GM19351 (cell line): Measurements from ENCODE around the gene TKTL1.
"Not testable (repeated sequence)": the region's sequence is repeated elsewhere in the genome, so short reads cannot be mapped to it uniquely, and the experiment has no call there.

ENCODE experiments used
- ATAC-seq: cut with Tn5 transposase; IDR thresholded peaks from one replicate; pipeline ENCODE4 v1.9.1; 2021; ENCODE audit warnings: mild to moderate bottlenecking, moderate library complexity; ENCODE audit not compliant: unreplicated experiment

Gene TKTL1

DNA sequence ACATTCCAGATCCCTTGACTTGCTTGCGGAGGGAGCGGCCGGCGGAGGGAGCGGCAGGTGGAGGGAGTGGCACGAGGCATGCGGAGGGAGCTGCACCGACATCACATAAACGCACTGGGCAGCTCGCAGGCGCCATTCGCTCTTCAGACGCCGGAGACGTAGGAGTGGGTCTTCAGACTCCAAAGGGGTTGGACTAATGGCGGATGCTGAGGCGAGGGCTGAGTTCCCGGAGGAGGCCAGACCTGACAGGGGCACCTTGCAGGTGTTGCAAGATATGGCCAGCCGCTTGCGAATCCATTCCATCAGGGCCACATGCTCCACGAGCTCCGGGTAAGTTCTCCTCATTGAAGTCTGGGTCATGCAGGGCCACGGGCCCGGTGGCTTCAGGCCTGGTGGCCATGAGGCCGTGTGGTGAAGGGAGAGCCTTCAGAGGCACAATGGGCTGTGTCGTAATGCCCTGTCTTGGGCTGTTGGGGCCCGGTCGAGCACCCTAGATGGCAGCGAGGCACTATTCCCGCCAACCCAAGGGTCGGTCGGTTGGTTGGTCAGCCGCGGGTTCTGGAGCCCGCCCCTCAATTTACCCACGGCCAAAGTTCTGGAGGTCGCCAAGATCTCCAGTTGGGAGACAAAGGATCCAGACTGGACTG lies at the start of gene TKTL1:
TSS of gene TKTL1 (plus strand) at position 132 of the 647 bp plus-strand sequence. CDS start at position 197, 65 bp downstream.
- ATAC-seq: no peak

DNA sequence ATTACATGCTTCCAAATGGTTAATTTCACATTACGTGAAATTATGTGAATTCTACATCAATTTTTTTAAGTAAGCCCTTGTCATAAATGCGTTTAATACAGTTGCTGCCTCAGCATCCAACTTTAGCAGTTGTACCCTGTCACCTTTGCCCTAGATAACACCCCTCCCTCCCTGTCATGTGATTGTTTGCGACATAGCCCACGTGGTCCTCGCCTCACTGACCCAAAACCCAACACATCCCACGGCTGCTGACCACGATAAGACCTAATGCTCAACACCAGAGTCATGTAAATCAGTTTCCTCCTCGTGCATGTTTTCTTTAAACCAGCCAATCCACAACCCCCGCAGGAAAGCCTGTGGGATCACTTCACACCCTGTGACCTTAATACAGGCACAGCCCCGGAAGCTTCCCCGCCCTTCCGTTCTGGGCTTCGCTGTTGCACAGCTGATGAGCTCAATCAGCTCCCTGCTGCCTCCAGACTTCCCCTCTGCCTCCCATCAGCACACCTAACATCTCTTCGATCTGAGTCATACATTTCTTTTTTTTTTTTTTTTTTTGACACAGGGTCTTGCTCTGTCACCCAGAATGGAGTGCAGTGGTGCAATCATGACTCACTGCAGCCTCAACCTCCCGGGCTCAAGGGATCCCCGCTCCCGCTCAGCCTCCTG lies 48.1 kb upstream of the TKTL1 start:
- ATAC-seq: not testable (repeated sequence)

GRCh38 chrX:154248076-154248475 lies 47.5 kb upstream of the TKTL1 start:
- ATAC-seq: not testable (repeated sequence)

- ATAC-seq: not testable (repeated sequence)
Observed at GRCh38 chrX:154257282-154257681, 38.3 kb upstream of the TKTL1 start, which contains the start of gene OPN1MW3. Gene OPN1MW3, plus strand, starts transcription at chrX:154257582. Its CDS starts 38 bp downstream, at chrX:154257620.

- ATAC-seq: not testable (repeated sequence)
Observed at GRCh38 chrX:154258711-154259110, 36.9 kb upstream of the TKTL1 start.

DNA sequence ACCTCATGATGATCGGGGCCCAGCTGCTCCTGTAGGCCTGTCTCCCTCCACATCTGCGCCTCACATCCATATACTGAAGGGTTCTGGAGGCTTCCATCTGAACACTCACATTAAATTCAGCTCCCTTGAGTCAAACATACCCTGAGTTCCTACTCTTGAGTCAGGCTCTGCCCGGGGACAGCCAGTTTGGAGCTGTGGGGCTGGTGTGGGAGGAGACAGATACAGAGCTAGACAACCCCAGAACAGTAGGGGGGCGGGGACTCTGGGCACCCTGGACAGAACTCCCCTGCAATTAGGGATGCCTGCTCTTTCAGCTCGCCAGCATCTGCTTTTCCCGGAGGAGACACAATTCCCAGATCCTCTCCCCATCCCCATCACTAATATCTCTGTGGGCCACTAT lies 32.5 kb upstream of the TKTL1 start:
- ATAC-seq: not testable (repeated sequence)

- not testable (repeated sequence) for ATAC-seq
Observed at GRCh38 chrX:154269245-154269644, 26.4 kb upstream of the TKTL1 start.

DNA sequence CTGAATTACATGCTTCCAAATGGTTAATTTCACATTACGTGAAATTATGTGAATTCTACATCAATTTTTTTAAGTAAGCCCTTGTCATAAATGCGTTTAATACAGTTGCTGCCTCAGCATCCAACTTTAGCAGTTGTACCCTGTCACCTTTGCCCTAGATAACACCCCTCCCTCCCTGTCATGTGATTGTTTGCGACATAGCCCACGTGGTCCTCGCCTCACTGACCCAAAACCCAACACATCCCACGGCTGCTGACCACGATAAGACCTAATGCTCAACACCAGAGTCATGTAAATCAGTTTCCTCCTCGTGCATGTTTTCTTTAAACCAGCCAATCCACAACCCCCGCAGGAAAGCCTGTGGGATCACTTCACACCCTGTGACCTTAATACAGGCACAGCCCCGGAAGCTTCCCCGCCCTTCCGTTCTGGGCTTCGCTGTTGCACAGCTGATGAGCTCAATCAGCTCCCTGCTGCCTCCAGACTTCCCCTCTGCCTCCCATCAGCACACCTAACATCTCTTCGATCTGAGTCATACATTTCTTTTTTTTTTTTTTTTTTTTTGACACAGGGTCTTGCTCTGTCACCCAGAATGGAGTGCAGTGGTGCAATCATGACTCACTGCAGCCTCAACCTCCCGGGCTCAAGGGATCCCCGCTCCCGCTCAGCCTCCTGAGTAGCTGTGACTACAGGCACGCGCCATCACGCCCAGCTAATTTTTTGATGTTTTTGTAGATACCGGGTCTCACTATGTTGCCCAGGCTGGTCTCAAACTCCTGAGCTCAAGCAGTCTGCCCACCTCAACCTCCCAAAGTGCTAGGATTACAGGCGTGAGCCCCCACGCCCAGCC lies 10.9 kb upstream of the TKTL1 start:
- not testable (repeated sequence) for ATAC-seq

DNA sequence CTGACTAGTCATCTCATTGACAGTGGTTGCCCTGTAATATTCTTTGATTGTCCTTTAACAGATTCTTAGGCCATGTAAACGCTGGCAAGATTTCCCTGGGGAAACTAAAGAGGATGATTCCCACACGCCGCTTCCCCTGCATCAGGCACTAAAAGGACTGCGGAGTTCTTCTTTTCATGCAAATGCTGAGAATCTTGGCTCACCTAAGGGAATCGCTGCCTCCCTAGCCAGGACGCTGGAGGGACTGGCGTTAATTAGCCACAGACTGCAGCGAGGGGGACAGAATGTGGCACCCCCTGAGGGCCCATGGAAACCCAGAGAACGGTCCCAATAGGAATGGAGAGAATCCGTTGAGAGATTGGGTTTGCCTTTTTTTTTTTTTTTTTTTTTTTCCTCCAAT lies 9.2 kb upstream of the TKTL1 start:
- ATAC-seq: not testable (repeated sequence)

DNA sequence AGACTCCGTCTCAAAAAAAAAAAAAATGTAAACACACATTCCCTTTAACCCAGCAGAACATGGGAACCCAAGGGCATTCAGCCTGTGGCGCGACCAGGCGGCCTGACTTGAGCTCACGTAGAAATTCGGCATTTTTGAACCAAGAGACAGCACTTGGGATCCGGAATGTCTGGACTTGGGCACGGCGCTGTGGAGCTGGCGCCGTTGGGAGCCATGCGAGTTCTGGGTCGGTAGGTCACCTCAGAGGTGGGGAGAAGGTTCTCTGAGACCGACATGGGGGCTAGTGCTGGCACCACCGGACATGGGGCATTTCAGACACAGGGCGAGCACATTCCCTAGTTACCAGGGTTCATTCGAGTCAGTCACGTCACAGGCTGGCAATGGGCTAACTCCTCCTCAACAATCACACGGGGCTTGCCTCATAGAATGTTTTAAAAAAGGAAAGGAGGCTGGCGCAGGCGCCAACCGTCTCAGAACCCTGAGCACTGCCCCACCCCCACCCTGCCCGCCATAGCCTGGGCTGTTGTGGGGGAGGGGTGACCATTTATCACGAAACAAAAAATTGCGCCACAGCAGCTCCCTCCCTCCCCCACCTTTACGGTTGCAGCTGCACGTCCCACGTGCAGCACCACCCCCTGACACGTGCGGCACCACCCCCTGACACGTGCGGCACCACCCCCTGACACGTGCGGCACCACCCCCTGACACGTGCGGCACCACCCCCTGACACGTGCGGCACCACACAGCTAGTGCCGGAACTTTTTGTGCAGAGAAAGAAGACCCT lies 612 bp upstream of the TKTL1 start, which contains the start of gene TEX28:
TSS of gene TEX28 (minus strand) at position 334 of the 784 bp plus-strand sequence. CDS start 3,007 bp downstream, outside the sequence.
- ATAC-seq: no peak

DNA sequence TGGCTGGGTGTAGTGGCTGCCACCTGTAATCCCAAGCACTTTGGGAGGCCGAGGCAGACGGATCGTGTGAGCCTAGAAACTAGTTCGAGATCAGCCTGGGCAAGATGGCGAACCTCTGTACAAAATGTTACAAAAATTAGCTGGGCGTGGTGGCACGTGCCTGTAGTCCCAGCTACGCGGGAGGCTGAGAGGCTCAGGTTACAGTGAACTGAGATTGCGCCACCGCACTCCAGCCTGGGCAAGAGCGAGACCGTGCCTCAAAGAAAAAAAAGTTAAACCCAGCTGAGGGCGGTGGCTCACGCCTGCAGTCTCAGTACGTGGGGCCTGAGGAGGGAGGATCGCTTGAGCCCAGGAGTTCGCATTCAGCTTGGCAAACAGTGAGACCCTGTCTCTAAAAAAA lies 1.1 kb downstream of the TKTL1 start:
- no peak for ATAC-seq

- ATAC-seq: peak; percentile 54
Observed at GRCh38 chrX:154298312-154298711, 2.7 kb downstream of the TKTL1 start.

DNA sequence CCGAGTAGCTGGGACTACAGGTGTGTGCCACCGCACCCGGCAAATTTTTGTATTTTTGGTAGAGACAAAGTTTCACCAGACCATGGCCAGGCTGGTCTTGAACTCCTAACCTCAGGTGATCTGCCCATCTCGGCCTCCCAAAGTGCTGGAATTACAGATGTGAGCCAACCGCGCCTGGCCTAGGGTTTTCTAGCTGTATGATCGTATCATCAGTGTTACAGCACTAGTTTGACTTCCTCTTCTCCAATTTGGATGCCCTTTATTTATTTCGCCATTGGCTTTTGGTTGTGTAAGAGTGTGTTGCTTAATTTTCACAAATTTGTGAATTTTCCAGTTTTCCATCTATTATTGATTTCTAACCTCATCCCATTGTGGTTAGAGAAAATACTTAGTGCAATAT lies 5.2 kb downstream of the TKTL1 start:
- ATAC-seq: no peak

- ATAC-seq: not testable (repeated sequence)
Observed at GRCh38 chrX:154302998-154303397, 7.4 kb downstream of the TKTL1 start.

DNA sequence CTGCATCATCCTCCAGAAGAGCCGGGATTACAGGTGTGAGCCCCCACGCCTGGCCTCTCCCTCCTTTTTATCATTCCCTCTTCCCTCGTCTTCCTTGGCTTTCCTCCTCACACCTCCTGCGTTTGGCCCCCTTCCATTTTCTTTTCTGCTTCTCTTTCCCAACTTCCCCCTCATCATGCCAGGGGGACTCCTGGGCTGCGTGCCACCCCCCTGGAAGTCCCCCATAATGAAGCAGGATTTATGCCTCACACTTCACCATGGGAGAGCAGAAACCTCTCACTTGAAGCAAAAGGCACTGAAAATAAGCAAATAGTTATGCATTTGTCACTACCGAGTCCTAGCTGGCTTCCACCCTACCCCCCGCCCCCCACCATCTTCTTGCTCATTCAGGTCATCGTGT lies 7.9 kb downstream of the TKTL1 start:
- ATAC-seq: no peak

GRCh38 chrX:154304846-154305245 lies 9.3 kb downstream of the TKTL1 start:
- ATAC-seq: no peak

GRCh38 chrX:154305541-154306205 lies 10.1 kb downstream of the TKTL1 start:
- ATAC-seq: no peak

DNA sequence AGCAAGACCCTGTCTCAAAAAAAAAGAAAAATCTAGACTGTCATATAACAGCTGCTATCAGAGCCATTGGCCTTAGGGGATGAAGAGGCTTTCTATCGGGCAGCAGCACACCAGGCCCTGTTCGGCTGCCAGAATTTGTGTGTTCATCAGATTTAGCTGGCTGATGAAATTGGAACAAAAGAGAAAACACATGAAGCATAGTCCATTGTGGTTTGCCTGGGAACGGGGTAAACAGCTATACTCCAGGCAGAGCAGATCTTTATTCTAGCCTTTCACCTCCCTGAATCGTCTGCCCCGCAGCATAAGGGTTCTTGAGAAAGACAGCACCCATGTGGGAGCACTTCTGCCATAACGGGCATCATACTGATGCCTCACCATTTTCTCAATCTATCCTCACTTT lies 11.6 kb downstream of the TKTL1 start:
- ATAC-seq: no peak

- peak; percentile 56 for ATAC-seq
Observed at GRCh38 chrX:154308108-154308946, 12.7 kb downstream of the TKTL1 start.
